NT2/D1 (cell line): ENCODE measurements around the gene CDH4.

Source experiments
- SUZ12 ChIP-seq: IDR thresholded peaks from 2 replicates; pipeline ENCODE4 v1.6.1; 2011; ENCODE audit not compliant: insufficient read length, insufficient read depth; ENCODE audit errors: extremely low read depth
- YY1 ChIP-seq: IDR thresholded peaks from 2 replicates; pipeline ENCODE4 v1.6.1; 2011; ENCODE audit not compliant: insufficient read length, insufficient read depth
- ZNF274 ChIP-seq: IDR thresholded peaks from 2 replicates; pipeline ENCODE4 v1.6.1; 2011; ENCODE audit warnings: mild to moderate bottlenecking, low read depth, low read length

- TF ChIP-seq SUZ12 (no peak), YY1 (no peak), ZNF274 (no peak)
Measured at GRCh38 chr20:61704661-61705060, 452.6 kb downstream of the CDH4 start.
